GM12878 (cell line): Measurements from ENCODE around the gene MEIKIN. TPM values are rescaled to one million over a fixed set of nuclear protein-coding genes. Genes with fewer than 3 reads are reported as not detected.

Source experiments
- ATAC-seq: fragments of 200-7000 bp; cut with Tn5 transposase; 3 replicates; pipeline ENCODE4 v1.9.1; 2020; ENCODE audit warnings: mild to moderate bottlenecking, moderate library complexity
- BruUV-seq: library from RNA; stranded (reverse); fragments of 400-500 nt; replicated peaks from 2 replicates; lab custom pipeline; 2021; lab: Mats Ljungman, UMichigan
- CTCF ChIA-PET: fragments of 300-600 bp; sonication (Branson Sonifier 250); formaldehyde crosslinking; extraction: SDS; loops from one replicate; lab custom pipeline; 2021; ENCODE audit warnings: inconsistent platforms; lab: Yijun Ruan, JAX
- POLR2A ChIA-PET: fragments of 350-600 bp; formaldehyde crosslinking; extraction: SDS; loops from one replicate; lab custom pipeline; 2021; ENCODE audit warnings: inconsistent platforms; lab: Charles Lee
- RAD21 ChIA-PET: fragments of 300-600 bp; sonication (Branson Sonifier 250); formaldehyde crosslinking; loops from one replicate; lab custom pipeline; 2023; ENCODE audit warnings: antibody characterized with exemption; ENCODE audit not compliant: unreplicated experiment; lab: Charles Lee
- SMC1A ChIA-PET: fragments of 300-600 bp; sonication (Branson Sonifier 250); formaldehyde crosslinking; loops from one replicate; lab custom pipeline; 2023; ENCODE audit not compliant: unreplicated experiment, uncharacterized antibody; lab: Charles Lee
- DNase-seq: peaks from one replicate; pipeline ENCODE4 v3.0.0-alpha.2; 2011; ENCODE audit warnings: low read depth, low spot score
- FAIRE-seq: peaks from 3 replicates; lab custom pipeline; 2011; peaks lifted over from hg19 to GRCh38; lab: Jason Lieb, UNC
- H2AFZ ChIP-seq: 2 replicates; pipeline ENCODE4 v1.6.0; 2011; ENCODE audit warnings: low read depth, low read length, control low read depth; ENCODE audit not compliant: control insufficient read depth
- H3K27ac ChIP-seq: 2 replicates; pipeline ENCODE4 v1.5.1; 2011; ENCODE audit warnings: control low read depth; ENCODE audit not compliant: control insufficient read depth, insufficient read depth
- H3K27me3 ChIP-seq, 2 experiments: replicated peaks in 1 of 2; 2 replicates each; pipeline versions ENCODE4 v1.6.0 to v1.6.1; 2011; ENCODE audit warnings: low read length in 1 of 2; ENCODE audit not compliant: control insufficient read depth in 2 of 2, insufficient read depth in 2 of 2
- H3K36me3 ChIP-seq, 2 experiments: 2 replicates each; pipeline ENCODE4 v1.5.1; 2011; ENCODE audit warnings: low read length in 1 of 2; ENCODE audit not compliant: control insufficient read depth in 2 of 2, insufficient read depth in 2 of 2
- H3K4me1 ChIP-seq: 2 replicates; pipeline ENCODE4 v1.6.1; 2011; ENCODE audit warnings: mild to moderate bottlenecking, low read length, moderate library complexity, mixed read lengths; ENCODE audit not compliant: control insufficient read depth, insufficient read depth
- H3K4me2 ChIP-seq: 2 replicates; pipeline ENCODE4 v1.6.0; 2011; ENCODE audit warnings: control low read depth; ENCODE audit not compliant: control insufficient read depth, insufficient read depth
- H3K4me3 ChIP-seq: fragments of 200-600 bp; sonication (generic); 2 replicates; pipeline ENCODE4 v1.5.1; 2016
- H3K79me2 ChIP-seq: 2 replicates; pipeline ENCODE4 v1.6.0; 2011; ENCODE audit warnings: low read length; ENCODE audit not compliant: control insufficient read depth, insufficient read depth
- H3K9ac ChIP-seq: 2 replicates; pipeline ENCODE4 v1.8.0; 2011; ENCODE audit warnings: low read length, control low read depth, mixed read lengths; ENCODE audit not compliant: control insufficient read depth, insufficient read depth
- H3K9me3 ChIP-seq: replicated peaks from 3 replicates; pipeline ENCODE4 v1.5.1; 2011; ENCODE audit warnings: mild to moderate bottlenecking, low read length; ENCODE audit not compliant: control insufficient read depth, insufficient read depth
- H4K20me1 ChIP-seq: 2 replicates; pipeline ENCODE4 v1.6.0; 2011; ENCODE audit not compliant: control insufficient read depth, insufficient read depth
- GATAD2B ChIP-seq: fragments of 450-650 bp; conservative IDR thresholded peaks from 2 replicates; pipeline ENCODE4 v1.6.1; 2017; ENCODE audit warnings: low read depth, mild to moderate bottlenecking, moderate library complexity
- IRF3 ChIP-seq: fragments of 450-650 bp; IDR thresholded peaks from 2 replicates; pipeline ENCODE4 v1.6.1; 2014; ENCODE audit warnings: mild to moderate bottlenecking
- IRF4 ChIP-seq: IDR thresholded peaks from 2 replicates; pipeline ENCODE4 v1.6.1; 2011; ENCODE audit warnings: low read depth, low read length
- RCOR1 ChIP-seq: conservative IDR thresholded peaks from 2 replicates; pipeline ENCODE4 v1.6.1; 2012; ENCODE audit warnings: low read depth, low read length, improper control_type of control experiment
- SPI1 ChIP-seq: IDR thresholded peaks from 2 replicates; pipeline ENCODE4 v1.6.1; 2011; ENCODE audit warnings: low read depth, mild to moderate bottlenecking, low read length, moderate library complexity, borderline replicate concordance; ENCODE audit not compliant: insufficient read depth
- ZBTB33 ChIP-seq: fragments of 450-650 bp; IDR thresholded peaks from 2 replicates; pipeline ENCODE4 v1.6.1; 2017; ENCODE audit warnings: mild to moderate bottlenecking
- ZZZ3 ChIP-seq: IDR thresholded peaks from 2 replicates; pipeline ENCODE4 v1.6.1; 2011; ENCODE audit warnings: low read depth; ENCODE audit not compliant: control insufficient read depth, insufficient read length
- WGBS: methylation state at CpG from one replicate; pipeline ENCODE4 v1.1.6; 2016; ENCODE audit warnings: low lambda C conversion rate; ENCODE audit not compliant: insufficient replicate concordance, insufficient coverage; ENCODE audit errors: missing lambda C conversion rate; 5-methylcytosine and 5-hydroxymethylcytosine counted together
- in situ Hi-C: fragments of 300-500 bp; cut with MboI; formaldehyde crosslinking; loops from 9 replicates; pipeline ENCODE4 v1.14.3; 2018; ENCODE audit warnings: mixed read lengths
- intact Hi-C: fragments of 100-400 bp; cut with micrococcal nuclease; formaldehyde crosslinking; loops from one replicate; pipeline ENCODE4 v1.14.2; 2022; ENCODE audit not compliant: unreplicated experiment
- polyA plus RNA-seq, 11 experiments: library from polyadenylated mRNA; depleted of rRNA in 4 of 11; unstranded in 6 of 11; stranded (reverse) in 5 of 11; fragments of >200 nt; fragmentation: Nextera tagmentation in 4 of 11; fragmentation: Illumina TruSeq in 1 of 11; extraction: Ambion mirVana in 4 of 11; extraction: Trizol in 1 of 11; gene quantifications; 1 replicate in 1 of 11; 2 replicates in 10 of 11; pipeline versions ENCODE4 v1.2.1 to v1.2.3, GENCODE V29; 2011 to 2016; ENCODE audit warnings: inconsistent platforms in 2 of 11, missing spikeins in 2 of 11, low read depth in 1 of 11
- total RNA-seq, 4 experiments: library from RNA; depleted of rRNA in 3 of 4; stranded (reverse); fragments of >200 nt in 3 of 4; fragmentation: Illumina TruSeq in 1 of 4; extraction: Trizol in 1 of 4; gene quantifications; 2 replicates each; pipeline versions ENCODE4 v1.2.1 to v1.2.3, GENCODE V29; 2013 to 2021
- TF ChIP-seq, protein P1 (sequence below): IDR thresholded peaks from 2 replicates; pipeline ENCODE4 v1.6.1; 2011; ENCODE audit warnings: low read depth, low read length, improper control_type of control experiment, borderline replicate concordance
- TF ChIP-seq, protein P2 (sequence below): IDR thresholded peaks from 2 replicates; pipeline ENCODE4 v1.6.1; 2012; ENCODE audit warnings: low read depth, low read length, improper control_type of control experiment

Gene MEIKIN
- total and polyA plus RNA-seq, 10 of the 15 experiments (the other 5 are each of a cell fraction or from before 2014, with no cell fraction given), result not detected

DNA sequence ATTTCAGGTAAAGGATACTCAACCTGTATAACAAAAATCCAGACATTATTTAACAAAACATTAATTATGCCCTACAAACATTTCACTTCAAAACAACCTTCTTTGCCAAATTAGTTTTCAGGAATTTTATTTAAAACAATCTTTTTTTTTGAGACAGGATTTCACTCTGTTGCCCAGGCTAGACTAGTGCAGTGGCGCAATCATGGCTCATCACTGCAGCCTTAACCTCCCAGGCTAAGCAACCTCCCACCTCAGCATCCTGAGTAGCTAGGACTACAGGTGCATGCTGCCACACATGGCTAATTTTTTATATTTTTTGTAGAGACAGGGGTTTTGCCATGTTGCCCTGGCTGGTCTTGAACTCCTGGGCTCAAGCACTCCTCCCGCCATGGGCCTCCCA lies 152.6 kb downstream of the MEIKIN start:
- Histone ChIP-seq H3K4me3 (no peak overlapping the region), H2AFZ (no peak overlapping the region), H3K9ac (no peak overlapping the region), H3K4me1 (peaks cover 6% of the 10 kb centered on the region), H3K36me3 (no peaks in the 10 kb centered on the region), H3K27ac (no peak overlapping the region), H3K27me3 (no peaks in the 10 kb centered on the region), H4K20me1 (peaks cover 4% of the 10 kb centered on the region), H3K9me3 (no peaks in the 10 kb centered on the region; the same call in 2 of the 3 replicates), H3K79me2 (peaks cover 75% of the 10 kb centered on the region), H3K4me2 (no peak overlapping the region)
- TF ChIP-seq, protein P1, sequence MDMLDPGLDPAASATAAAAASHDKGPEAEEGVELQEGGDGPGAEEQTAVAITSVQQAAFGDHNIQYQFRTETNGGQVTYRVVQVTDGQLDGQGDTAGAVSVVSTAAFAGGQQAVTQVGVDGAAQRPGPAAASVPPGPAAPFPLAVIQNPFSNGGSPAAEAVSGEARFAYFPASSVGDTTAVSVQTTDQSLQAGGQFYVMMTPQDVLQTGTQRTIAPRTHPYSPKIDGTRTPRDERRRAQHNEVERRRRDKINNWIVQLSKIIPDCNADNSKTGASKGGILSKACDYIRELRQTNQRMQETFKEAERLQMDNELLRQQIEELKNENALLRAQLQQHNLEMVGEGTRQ, result no peak
- TF ChIP-seq IRF3 (no peak), GATAD2B (no peak), ZBTB33 (no peak), IRF4 (no peak), SPI1 (no peak), RCOR1 (no peak), ZZZ3 (no peak)
- TF ChIP-seq, protein P2, sequence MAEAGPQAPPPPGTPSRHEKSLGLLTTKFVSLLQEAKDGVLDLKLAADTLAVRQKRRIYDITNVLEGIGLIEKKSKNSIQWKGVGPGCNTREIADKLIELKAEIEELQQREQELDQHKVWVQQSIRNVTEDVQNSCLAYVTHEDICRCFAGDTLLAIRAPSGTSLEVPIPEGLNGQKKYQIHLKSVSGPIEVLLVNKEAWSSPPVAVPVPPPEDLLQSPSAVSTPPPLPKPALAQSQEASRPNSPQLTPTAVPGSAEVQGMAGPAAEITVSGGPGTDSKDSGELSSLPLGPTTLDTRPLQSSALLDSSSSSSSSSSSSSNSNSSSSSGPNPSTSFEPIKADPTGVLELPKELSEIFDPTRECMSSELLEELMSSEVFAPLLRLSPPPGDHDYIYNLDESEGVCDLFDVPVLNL, result no peak
- ChIA-PET RAD21 (interaction anchor here (0.9 to 1.2 kb wide), 2 partner anchors 10 to 146 kb away, joined by 3 to 4 read pairs; no protein-coding TSS in a partner anchor), CTCF (interaction anchor here (0.9 kb wide), 1 partner anchor 38 kb away, joined by 4 read pairs; no protein-coding TSS in a partner anchor), SMC1A (interaction anchor here (1.0 to 1.2 kb wide), 4 partner anchors 13 to 203 kb away, joined by 3 to 5 read pairs (median 4); no protein-coding TSS in a partner anchor), POLR2A (interaction anchor here (0.5 to 0.6 kb wide), 2 partner anchors 41 to 398 kb away, joined by 3 to 4 read pairs; no protein-coding TSS in a partner anchor)
- 100% methylated on average over 2 of the region's 2 CpGs for WGBS
- FAIRE-seq, result no peak
- no TSS peak for BruUV-seq
- ATAC-seq, result no peak
- intact Hi-C loops (loop anchor here (10.0 kb wide), 1 partner anchor 518 kb away; no protein-coding TSS in a partner anchor), in situ Hi-C loops (no loop called here)
- DNase-seq, result no peak
